ENCODE data around the gene INSIG1. TPM values are rescaled to one million over a fixed set of nuclear protein-coding genes. Genes with fewer than 3 reads are reported as not detected.

The INSIG1 gene
- total RNA-seq, 1 experiment from 2014 or later = 32.3 TPM

GRCh38 chr7:155318245-155318644, 20.6 kb downstream of the INSIG1 start (continued):
- TF ChIP-seq ZNF219 (CRISPR knock-in tag; IDR thresholded peaks at IDR 0.05; ENCODE audit: borderline replicate concordance) = no peak
- no peak for TF ChIP-seq GRHL2 (CRISPR knock-in tag; IDR thresholded peaks at IDR 0.05; ENCODE audit: insufficient replicate concordance, severe bottlenecking)
- no peak for TF ChIP-seq ZNF416 (CRISPR knock-in tag; IDR thresholded peaks at IDR 0.05)
- no peak for TF ChIP-seq ZSCAN18 (CRISPR knock-in tag; IDR thresholded peaks at IDR 0.05)
- no peak for TF ChIP-seq HMGA2 (CRISPR knock-in tag; IDR thresholded peaks at IDR 0.05)
- no peak for TF ChIP-seq ZNF532 (CRISPR knock-in tag; IDR thresholded peaks at IDR 0.05; ENCODE audit: borderline replicate concordance)

- H3K27ac Mint-ChIP-seq = no peak overlapping the region
- no peaks in the 10 kb centered on the region for H3K36me3 Mint-ChIP-seq
- TF ChIP-seq ATF1 (CRISPR knock-in tag; IDR thresholded peaks at IDR 0.05) (no peak), ATF6 (CRISPR knock-in tag; IDR thresholded peaks at IDR 0.05) (no peak), PRDM15 (CRISPR knock-in tag; IDR thresholded peaks at IDR 0.05) (no peak), SMAD4 (CRISPR knock-in tag; IDR thresholded peaks at IDR 0.05) (no peak), ZMAT4 (CRISPR knock-in tag; IDR thresholded peaks at IDR 0.05) (no peak), ZNF232 (CRISPR knock-in tag; IDR thresholded peaks at IDR 0.05) (no peak), FOXP1 (CRISPR knock-in tag; IDR thresholded peaks at IDR 0.05; ENCODE audit: borderline replicate concordance) (no peak), GABPB1 (CRISPR knock-in tag; IDR thresholded peaks at IDR 0.05) (no peak), NR1H2 (CRISPR knock-in tag; IDR thresholded peaks at IDR 0.05) (no peak)
- no peaks in the 10 kb centered on the region for H3K4me1 Mint-ChIP-seq
- ATAC-seq = no peak
- POLR2A ChIA-PET = no interaction called here
- H3K27me3 Mint-ChIP-seq (ENCODE audit: low read depth) = no peaks in the 10 kb centered on the region; the same call in 1 of the 2 replicates
- no peaks in the 10 kb centered on the region for H3K9me3 Mint-ChIP-seq
- H3K4me3 Mint-ChIP-seq = no peak overlapping the region
- DNase-seq (ENCODE audit: low spot score) = no peak
- CTCF ChIA-PET = no interaction called here
Observed at GRCh38 chr7:155322530-155322929, 24.9 kb downstream of the INSIG1 start.

All from WTC11 (cell line).